Measurements from ENCODE around the gene TASP1.
"Not testable (repeated sequence)": the region's sequence is repeated elsewhere in the genome, so short reads cannot be mapped to it uniquely, and the experiment has no call there.

The TASP1 gene

DNA sequence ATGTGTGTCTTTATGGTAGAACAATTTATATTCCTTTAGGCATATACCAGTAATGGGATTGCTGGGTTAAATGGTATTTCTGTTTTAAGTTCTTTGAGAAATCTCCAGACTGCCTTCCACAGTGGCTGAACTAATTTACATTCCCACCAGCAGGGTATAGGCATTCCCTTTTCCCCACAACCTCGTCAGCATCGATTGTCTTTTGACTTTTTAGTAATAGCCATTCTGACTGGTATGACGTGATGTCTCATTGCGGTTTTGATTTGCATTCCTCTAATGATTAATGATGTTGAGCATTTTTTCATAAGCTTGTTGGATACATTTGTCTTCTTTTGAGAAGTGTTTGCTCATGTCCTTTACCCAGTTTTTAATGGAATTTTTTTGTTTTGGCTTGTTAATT is 5.3 kb upstream of the TASP1 start:
- DNase-seq (ENCODE audit: insufficient read length), result no peak
- TF ChIP-seq POLR2AphosphoS5 (IDR thresholded peaks at IDR 0.05; ENCODE audit: low read depth, low read length) (no peak), TAF1 (IDR thresholded peaks at IDR 0.05; ENCODE audit: borderline replicate concordance, low read depth, low read length) (no peak), POLR2A (IDR thresholded peaks at IDR 0.05; ENCODE audit: low read depth, low read length) (no peak)
- no peak for FAIRE-seq

DNA sequence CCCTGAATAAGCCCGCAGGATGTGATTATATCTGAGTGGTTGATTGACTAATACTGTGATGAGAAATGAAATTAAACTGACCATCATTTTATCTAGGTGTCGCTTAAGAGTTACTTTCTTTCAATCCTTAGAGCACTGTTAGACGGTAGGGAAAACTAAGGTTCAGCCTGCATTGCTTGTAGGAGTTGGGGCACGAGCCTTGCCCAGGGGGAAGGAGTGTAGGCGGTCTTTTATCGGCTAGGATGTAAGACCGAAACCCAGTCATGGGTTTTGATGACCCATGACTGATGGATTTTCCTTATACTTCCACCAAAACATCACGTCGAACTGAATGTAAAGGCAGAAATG is 392 bp upstream of the TASP1 start:
- DNase-seq (ENCODE audit: insufficient read length) (no peak), FAIRE-seq (no peak)
- TF ChIP-seq TAF1 (IDR thresholded peaks at IDR 0.05; ENCODE audit: borderline replicate concordance, low read depth, low read length) (no peak), POLR2A (IDR thresholded peaks at IDR 0.05; ENCODE audit: low read depth, low read length) (no peak), POLR2AphosphoS5 (IDR thresholded peaks at IDR 0.05; ENCODE audit: low read depth, low read length) (no peak)

DNA sequence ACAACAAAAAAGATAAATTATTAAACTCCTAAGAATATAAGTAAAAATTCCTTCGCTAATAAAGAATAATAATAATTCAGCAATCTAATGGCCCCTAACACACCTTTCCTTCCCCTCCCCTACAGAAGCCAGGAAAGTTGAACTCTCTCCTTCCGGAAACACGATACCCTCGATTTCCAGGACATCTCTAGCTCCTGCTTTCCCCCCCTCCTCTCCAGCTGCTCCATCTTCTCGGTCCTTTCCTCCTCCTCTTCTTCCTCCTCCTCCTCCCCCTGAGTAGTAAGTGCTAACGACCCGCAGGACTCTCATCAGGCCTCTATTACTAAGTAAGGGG is 603 bp downstream of the TASP1 start:
- DNase-seq (ENCODE audit: insufficient read length), result no peak
- no peak for TF ChIP-seq TAF1 (IDR thresholded peaks at IDR 0.05; ENCODE audit: borderline replicate concordance, low read depth, low read length)
- no peak for TF ChIP-seq POLR2AphosphoS5 (IDR thresholded peaks at IDR 0.05; ENCODE audit: low read depth, low read length)
- no peak for TF ChIP-seq POLR2A (IDR thresholded peaks at IDR 0.05; ENCODE audit: low read depth, low read length)
- FAIRE-seq, result no peak

DNA sequence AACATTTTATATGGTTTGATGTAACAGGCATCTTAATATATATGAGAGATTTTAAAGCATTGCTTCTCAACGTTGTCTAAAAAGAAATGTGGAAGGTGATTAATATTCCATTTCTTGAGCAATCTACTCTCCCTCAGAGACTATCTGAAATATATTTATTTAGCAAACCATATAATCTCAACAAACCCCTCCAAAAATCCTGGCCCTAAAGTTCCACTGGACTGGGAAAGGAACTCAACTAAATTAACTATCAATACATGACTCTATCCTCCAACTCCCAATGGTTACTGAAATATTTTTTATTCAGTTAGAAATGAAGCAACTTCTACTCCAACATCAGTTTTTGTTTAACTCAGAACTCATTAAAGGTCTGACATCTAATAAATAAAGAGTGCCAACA is 6.3 kb downstream of the TASP1 start:
- no peak for FAIRE-seq
- TF ChIP-seq TAF1 (IDR thresholded peaks at IDR 0.05; ENCODE audit: borderline replicate concordance, low read depth, low read length) (no peak), POLR2AphosphoS5 (IDR thresholded peaks at IDR 0.05; ENCODE audit: low read depth, low read length) (no peak), POLR2A (IDR thresholded peaks at IDR 0.05; ENCODE audit: low read depth, low read length) (no peak)
- no peak for DNase-seq (ENCODE audit: insufficient read length)

DNA sequence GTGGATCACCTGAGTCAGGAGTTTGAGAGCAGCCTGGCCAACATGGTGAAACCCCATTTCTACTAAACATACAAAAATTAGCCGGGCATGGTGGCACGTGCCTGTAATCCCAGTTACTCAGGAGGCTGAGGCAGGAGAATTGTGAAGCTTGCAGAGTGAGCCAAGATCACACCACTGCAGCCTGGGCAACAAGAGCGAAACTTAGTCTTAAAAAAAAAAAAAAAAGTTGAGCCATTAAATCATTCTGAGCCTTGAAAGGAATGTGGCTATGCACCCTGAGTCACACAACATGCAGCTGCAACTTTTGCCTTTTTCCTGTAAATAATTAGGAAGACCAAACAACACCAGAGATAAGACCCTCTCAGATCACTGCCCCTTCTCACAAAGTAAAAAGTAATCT is 11.2 kb downstream of the TASP1 start:
- FAIRE-seq; DNase-seq (ENCODE audit: insufficient read length): not testable (repeated sequence)

DNA sequence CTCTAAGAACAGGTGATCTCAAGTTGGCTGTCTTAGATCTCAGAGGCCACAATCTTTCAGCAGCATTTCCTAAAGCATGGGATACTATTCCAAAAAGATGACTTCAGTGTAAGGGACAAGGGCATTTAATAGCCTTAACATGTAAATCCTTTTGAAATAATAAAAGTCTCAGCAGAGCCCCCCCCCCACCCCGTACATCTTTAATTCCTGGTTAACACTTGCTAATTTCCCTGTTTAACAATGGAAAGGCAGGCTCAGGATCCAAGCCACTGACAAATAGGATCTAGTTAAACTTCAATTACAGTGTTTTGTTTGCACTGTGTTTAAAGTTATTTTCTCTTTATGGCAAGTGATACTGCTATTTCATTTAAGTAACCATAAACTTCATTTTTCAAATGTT is 12.0 kb downstream of the TASP1 start:
- no peak for TF ChIP-seq TAF1 (IDR thresholded peaks at IDR 0.05; ENCODE audit: borderline replicate concordance, low read depth, low read length)
- TF ChIP-seq POLR2A (IDR thresholded peaks at IDR 0.05; ENCODE audit: low read depth, low read length), result no peak
- TF ChIP-seq POLR2AphosphoS5 (IDR thresholded peaks at IDR 0.05; ENCODE audit: low read depth, low read length), result no peak
- FAIRE-seq (no peak), DNase-seq (ENCODE audit: insufficient read length) (no peak)

DNA sequence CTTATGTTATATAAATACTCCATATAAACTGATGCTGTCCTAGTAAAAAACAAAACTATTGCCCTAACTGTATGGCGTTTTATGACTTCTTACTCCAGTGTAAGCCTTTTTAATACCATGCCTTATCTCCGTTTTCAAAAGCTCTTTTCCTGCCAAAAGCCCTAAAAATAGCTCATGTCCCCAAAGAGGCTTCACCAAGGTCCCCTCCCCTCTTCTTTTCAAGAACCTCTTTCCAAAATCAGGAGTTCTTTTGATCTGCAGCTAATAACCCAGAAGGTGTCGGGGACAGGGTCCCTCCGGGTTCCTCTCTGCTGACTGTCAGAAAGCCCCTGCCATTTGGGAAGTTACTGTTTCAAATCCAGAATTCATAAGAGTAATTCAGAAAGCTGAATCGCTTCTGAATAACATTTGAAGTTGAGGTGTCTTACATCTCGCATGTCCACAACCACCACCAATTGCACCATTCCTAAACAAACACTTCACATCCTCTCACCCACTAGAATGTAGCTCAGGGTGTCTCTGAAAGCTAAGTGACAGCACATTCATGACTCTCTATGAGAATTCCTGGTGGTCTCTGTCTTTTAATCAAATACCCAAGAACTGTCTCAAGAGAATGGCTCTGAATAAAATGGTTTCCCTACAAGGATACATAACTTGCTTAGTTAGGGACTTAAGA is 13.3 kb downstream of the TASP1 start:
- DNase-seq (ENCODE audit: insufficient read length), result no peak
- no peak for FAIRE-seq
- TF ChIP-seq POLR2A (IDR thresholded peaks at IDR 0.05; ENCODE audit: low read depth, low read length) (no peak), TAF1 (IDR thresholded peaks at IDR 0.05; ENCODE audit: borderline replicate concordance, low read depth, low read length) (no peak), POLR2AphosphoS5 (IDR thresholded peaks at IDR 0.05; ENCODE audit: low read depth, low read length) (no peak)

DNA sequence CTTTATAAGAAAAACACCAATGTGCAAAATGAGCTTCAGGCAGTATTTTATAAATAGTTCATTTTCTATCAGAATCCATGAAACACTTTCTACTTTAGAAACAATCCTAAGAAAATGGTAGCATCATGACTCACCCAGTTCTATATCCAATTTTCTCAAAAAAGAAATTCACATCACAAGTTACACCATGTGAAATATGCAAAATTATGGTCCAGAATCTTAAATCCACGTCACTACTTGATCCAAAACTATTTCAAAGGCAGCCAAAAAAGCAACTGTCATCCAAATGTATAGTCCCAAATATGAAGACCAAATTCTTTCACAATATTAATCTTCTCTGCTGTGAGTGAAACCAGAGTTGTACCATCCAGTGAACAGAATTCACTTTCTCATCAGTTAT is 19.3 kb downstream of the TASP1 start:
- DNase-seq (ENCODE audit: insufficient read length); FAIRE-seq: not testable (repeated sequence)

DNA sequence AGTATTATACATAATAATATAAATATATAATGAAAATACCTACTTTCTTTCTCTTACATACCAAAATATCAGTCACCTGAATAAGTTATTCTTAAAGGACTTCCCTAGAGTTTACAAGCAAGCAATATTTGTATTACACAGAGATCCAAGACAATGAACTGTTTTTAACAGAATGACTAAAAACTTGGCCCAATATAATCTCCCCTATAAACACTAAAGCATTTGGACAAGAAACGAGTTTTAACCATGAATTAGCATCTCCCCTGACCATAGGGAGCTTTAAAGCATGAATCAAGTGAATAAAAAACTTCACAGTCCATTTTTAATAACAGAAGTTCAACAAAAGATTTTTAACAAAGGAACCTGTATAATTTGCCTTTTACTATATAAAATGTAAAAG is 20.3 kb downstream of the TASP1 start:
- not testable (repeated sequence) for DNase-seq (ENCODE audit: insufficient read length); FAIRE-seq

DNA sequence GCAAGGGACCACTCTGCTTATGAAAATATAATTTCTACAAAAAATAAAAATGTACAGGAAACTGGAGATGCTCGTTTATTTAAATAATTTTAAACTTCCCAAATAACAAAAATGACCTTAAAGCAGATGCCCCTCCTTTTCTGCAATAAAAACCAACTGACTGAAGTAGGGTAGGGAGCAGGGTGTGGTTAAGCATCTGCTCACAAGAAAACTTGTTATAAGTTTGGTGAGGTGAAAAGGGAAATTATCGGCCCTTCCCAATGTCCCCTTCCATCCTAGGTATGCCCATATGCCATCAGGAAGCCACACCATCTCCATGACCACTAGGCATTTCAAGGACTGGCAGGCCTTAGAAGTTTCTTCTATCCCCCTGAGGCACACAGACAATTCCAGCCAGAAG is 21.1 kb downstream of the TASP1 start:
- not testable (repeated sequence) for DNase-seq (ENCODE audit: insufficient read length); FAIRE-seq

DNA sequence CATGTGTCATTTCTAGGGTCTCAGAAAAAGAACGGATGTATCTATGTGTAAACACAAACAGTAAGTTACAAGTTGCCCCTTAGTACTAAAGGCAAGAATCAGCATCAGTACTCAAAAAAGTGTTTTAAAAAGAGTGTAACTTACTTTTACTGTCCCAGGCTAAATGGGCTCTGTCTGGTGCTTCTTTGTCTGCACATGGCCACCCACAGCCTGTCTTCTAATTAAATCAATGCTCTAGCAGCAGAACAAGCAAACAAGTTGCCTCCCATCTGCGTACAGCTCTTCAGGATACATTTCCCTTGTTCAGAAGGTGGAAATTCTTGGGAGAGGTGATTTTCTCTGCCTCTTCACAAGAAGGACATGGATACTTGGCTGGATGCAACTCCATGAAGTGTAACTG is 22.0 kb downstream of the TASP1 start:
- DNase-seq (ENCODE audit: insufficient read length); FAIRE-seq: not testable (repeated sequence)

DNA sequence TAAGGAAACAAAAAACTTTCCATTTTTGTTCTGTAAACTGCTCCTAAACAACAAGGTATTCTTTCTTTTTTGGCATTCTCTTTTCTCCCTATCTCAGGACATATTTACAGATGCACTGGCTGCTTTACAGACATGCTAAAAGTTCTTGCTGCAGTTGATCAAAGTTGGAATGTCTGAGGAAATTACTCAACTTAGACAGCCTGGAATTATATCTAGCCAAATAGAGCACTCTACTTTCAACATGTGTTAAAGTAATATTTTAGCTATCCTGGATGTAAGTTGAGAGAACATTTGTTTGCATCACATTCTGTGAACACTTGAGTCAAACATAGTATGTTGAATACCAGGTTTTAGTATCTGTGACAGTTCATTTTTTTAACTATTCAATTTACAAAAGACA is 24.8 kb downstream of the TASP1 start:
- TF ChIP-seq POLR2AphosphoS5 (IDR thresholded peaks at IDR 0.05; ENCODE audit: low read depth, low read length), result no peak
- TF ChIP-seq TAF1 (IDR thresholded peaks at IDR 0.05; ENCODE audit: borderline replicate concordance, low read depth, low read length), result no peak
- no peak for TF ChIP-seq POLR2A (IDR thresholded peaks at IDR 0.05; ENCODE audit: low read depth, low read length)
- DNase-seq (ENCODE audit: insufficient read length), result no peak
- FAIRE-seq, result no peak

DNA sequence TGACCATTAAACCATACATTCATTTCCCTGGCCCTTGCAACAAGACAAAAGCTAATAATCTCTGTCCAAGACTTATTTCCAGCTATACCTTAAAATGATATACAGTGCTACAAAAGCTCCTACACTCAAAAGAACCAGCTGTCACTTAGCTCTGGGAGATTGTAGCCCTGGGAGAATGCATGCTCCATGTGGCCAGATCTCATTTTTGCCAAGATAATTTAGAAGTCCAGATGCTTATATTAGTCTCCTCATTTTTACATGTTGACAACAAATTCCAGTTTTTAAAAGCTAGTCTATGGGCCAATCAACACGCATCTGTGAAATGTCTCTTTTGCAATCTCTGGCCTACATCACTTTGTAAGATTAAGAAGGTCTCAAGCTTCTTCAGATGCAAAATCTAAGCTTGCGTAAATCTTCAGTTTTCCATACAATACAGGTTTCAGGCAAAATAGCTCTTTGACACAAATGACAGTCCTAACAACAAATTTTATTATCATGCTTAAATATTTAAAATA is 27.1 kb downstream of the TASP1 start:
- FAIRE-seq (no peak), DNase-seq (ENCODE audit: insufficient read length) (no peak)
- TF ChIP-seq POLR2AphosphoS5 (IDR thresholded peaks at IDR 0.05; ENCODE audit: low read depth, low read length) (no peak), POLR2A (IDR thresholded peaks at IDR 0.05; ENCODE audit: low read depth, low read length) (no peak), TAF1 (IDR thresholded peaks at IDR 0.05; ENCODE audit: borderline replicate concordance, low read depth, low read length) (no peak)

DNA sequence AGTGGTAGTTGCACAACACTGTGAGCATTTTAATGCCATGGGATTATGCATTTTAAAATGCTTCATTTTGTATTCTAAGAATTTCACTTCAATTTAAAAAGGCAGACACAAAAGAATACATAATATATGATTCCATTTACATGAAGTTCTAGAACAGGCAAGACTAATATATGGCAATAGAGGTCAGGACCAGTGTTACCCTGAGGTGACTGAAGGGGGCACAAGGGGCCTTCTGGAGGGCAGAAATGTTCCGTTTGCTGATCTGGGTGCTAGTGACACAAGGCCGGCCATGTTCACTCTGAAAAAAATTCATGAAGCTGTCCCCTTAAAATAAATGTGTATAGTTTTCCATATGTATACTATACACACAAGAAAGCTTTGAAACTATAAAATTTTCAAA is 28.5 kb downstream of the TASP1 start:
- DNase-seq (ENCODE audit: insufficient read length) (no peak), FAIRE-seq (no peak)

More for the DNA sequence above, 28.5 kb downstream of the TASP1 start:
- TF ChIP-seq TAF1 (IDR thresholded peaks at IDR 0.05; ENCODE audit: borderline replicate concordance, low read depth, low read length) (no peak), POLR2A (IDR thresholded peaks at IDR 0.05; ENCODE audit: low read depth, low read length) (no peak), POLR2AphosphoS5 (IDR thresholded peaks at IDR 0.05; ENCODE audit: low read depth, low read length) (no peak)

Data from GM12892 (cell line).